K562 (cell line): Measurements from ENCODE around the gene VSX2. TPM values are rescaled to one million over a fixed set of nuclear protein-coding genes. Genes with fewer than 3 reads are reported as not detected.

Experiments
- ATAC-seq: fragments of 200-7000 bp; cut with Tn5 transposase; 3 replicates; pipeline ENCODE4 v1.9.1; 2020; ENCODE audit warnings: moderate library complexity
- BruUV-seq: library from RNA; stranded (reverse); fragments of 400-500 nt; replicated peaks from 2 replicates; lab custom pipeline; 2021; lab: Mats Ljungman, UMichigan
- CTCF ChIA-PET: fragments of 300-600 bp; formaldehyde crosslinking; extraction: SDS; loops from one replicate; lab custom pipeline; 2021; ENCODE audit warnings: low intra/inter-chr PET ratio; lab: Yijun Ruan, JAX
- POLR2A ChIA-PET: fragments of 300-600, 350-650 bp; sonication (Branson Sonifier 250); formaldehyde crosslinking; extraction: SDS; loops from one replicate; lab custom pipeline; 2021; ENCODE audit warnings: antibody characterized with exemption, inconsistent platforms; lab: Yijun Ruan, JAX
- DNase-seq, 4 experiments: peaks; one replicate each; pipeline versions ENCODE4 v3.0.0 to v3.0.0-alpha.2; 2011 to 2018; ENCODE audit warnings: low spot score in 3 of 4, mixed read lengths in 3 of 4; ENCODE audit errors: extremely low read depth in 1 of 4
- FAIRE-seq: peaks from 2 replicates; lab custom pipeline; 2011; peaks lifted over from hg19 to GRCh38; lab: Jason Lieb, UNC
- H2AFZ ChIP-seq: 2 replicates; pipeline ENCODE4 v1.6.0; 2011; ENCODE audit warnings: low read depth, low read length, control low read depth, inconsistent platforms
- H3K27ac ChIP-seq: fragments of 200-600 bp; 3 replicates; pipeline ENCODE4 v1.8.0; 2011; ENCODE audit warnings: low read depth, mild to moderate bottlenecking, control low read depth, inconsistent platforms, low read length, moderate library complexity, mixed read lengths; ENCODE audit errors: extremely low read depth
- H3K27me3 ChIP-seq, 2 experiments: fragments of 300-600 bp in 1 of 2; 2 replicates in 1 of 2; 3 replicates in 1 of 2; pipeline versions ENCODE4 v1.6.0 to v1.8.0; 2011; ENCODE audit warnings: inconsistent platforms in 2 of 2, low read length in 2 of 2, mild to moderate bottlenecking in 1 of 2, mixed read lengths in 1 of 2, moderate library complexity in 1 of 2; ENCODE audit not compliant: control insufficient read depth in 2 of 2, insufficient read depth in 2 of 2
- H3K36me3 ChIP-seq: fragments of 300-600 bp; 3 replicates; pipeline ENCODE4 v1.8.0; 2011; ENCODE audit warnings: mild to moderate bottlenecking, low read length, inconsistent platforms; ENCODE audit not compliant: control insufficient read depth, insufficient read depth
- H3K4me1 ChIP-seq, 2 experiments: fragments of 200-600 bp in 1 of 2; replicated peaks in 1 of 2; 2 replicates in 1 of 2; 3 replicates in 1 of 2; pipeline versions ENCODE4 v1.5.1 to v1.8.0; 2011; ENCODE audit warnings: inconsistent platforms in 2 of 2, low read length in 2 of 2, mild to moderate bottlenecking in 1 of 2, mixed read lengths in 1 of 2, moderate library complexity in 1 of 2; ENCODE audit not compliant: control insufficient read depth in 2 of 2, insufficient read depth in 2 of 2
- H3K4me2 ChIP-seq: 2 replicates; pipeline ENCODE4 v1.6.1; 2011; ENCODE audit warnings: low read length, control low read depth, inconsistent platforms, mixed read lengths; ENCODE audit not compliant: insufficient read depth
- H3K4me3 ChIP-seq: fragments of 200-600 bp; sonication (generic), shearing (Covaris generic); 2 replicates; pipeline ENCODE4 v1.5.1; 2016; ENCODE audit warnings: control low read depth, inconsistent platforms
- H3K79me2 ChIP-seq: fragments of 200-600 bp; 3 replicates; pipeline ENCODE4 v1.8.0; 2011; ENCODE audit warnings: low read length, inconsistent platforms; ENCODE audit not compliant: control insufficient read depth, insufficient read depth
- H3K9ac ChIP-seq, 2 experiments: 2 replicates each; pipeline versions ENCODE4 v1.6.0 to v1.6.1; 2011; ENCODE audit warnings: low read depth in 2 of 2, low read length in 2 of 2, control low read depth in 1 of 2, inconsistent platforms in 1 of 2, mild to moderate bottlenecking in 1 of 2, mixed read lengths in 1 of 2; ENCODE audit not compliant: insufficient read depth in 1 of 2
- H3K9me1 ChIP-seq: one replicate; pipeline ENCODE4 v1.6.0; 2011; ENCODE audit warnings: inconsistent platforms, mild to moderate bottlenecking, low read length, moderate library complexity; ENCODE audit not compliant: control insufficient read depth, insufficient read depth
- H3K9me3 ChIP-seq: replicated peaks from 2 replicates; pipeline ENCODE4 v1.5.1; 2011; ENCODE audit warnings: low read depth, low read length, inconsistent platforms; ENCODE audit not compliant: control insufficient read depth, insufficient read depth
- H4K20me1 ChIP-seq: replicated peaks from 2 replicates; pipeline ENCODE4 v1.6.1; 2011; ENCODE audit warnings: low read length, inconsistent platforms, mixed read lengths; ENCODE audit not compliant: control insufficient read depth, insufficient read depth
- ARID4B ChIP-seq: sonication (generic); formaldehyde crosslinking; IDR thresholded peaks from 2 replicates; pipeline ENCODE4 v1.8.0; 2022; ENCODE audit warnings: mild to moderate bottlenecking, missing genetic modification reagents
- RBBP5 ChIP-seq: fragments of 200-600 bp; sonication (generic); IDR thresholded peaks from 2 replicates; pipeline ENCODE4 v1.6.1; 2012; ENCODE audit warnings: borderline replicate concordance, mild to moderate bottlenecking, low read length, control low read depth, inconsistent platforms; ENCODE audit not compliant: insufficient read depth, poor library complexity, severe bottlenecking
- TAL1 ChIP-seq: fragments of 450-650 bp; IDR thresholded peaks from 2 replicates; pipeline ENCODE4 v1.6.1; 2016; ENCODE audit warnings: mild to moderate bottlenecking
- ZNF140 ChIP-seq: fragments of 250-450 bp; sonication (Bioruptor Pico); IDR thresholded peaks from 2 replicates; pipeline ENCODE4 v1.8.0; 2021; ENCODE audit warnings: moderate library complexity, mild to moderate bottlenecking, inconsistent platforms
- ZNF561 ChIP-seq: fragments of 450-650 bp; formaldehyde crosslinking; conservative IDR thresholded peaks from 2 replicates; pipeline ENCODE4 v1.4.0; 2020; ENCODE audit warnings: mild to moderate bottlenecking, moderate library complexity
- ZNF77 ChIP-seq: fragments of 250-450 bp; sonication (Bioruptor Pico); IDR thresholded peaks from 2 replicates; pipeline ENCODE4 v1.5.0; 2020
- ZSCAN29 ChIP-seq: fragments of 450-650 bp; IDR thresholded peaks from 2 replicates; pipeline ENCODE4 v1.6.1; 2017
- WGBS: fragments of 100-300 bp; shearing (Covaris generic); methylation state at CpG from one replicate; pipeline ENCODE4 v1.1.6; 2016; ENCODE audit warnings: low coverage, mixed read lengths; ENCODE audit not compliant: insufficient coverage; ENCODE audit errors: missing lambda C conversion rate; 5-methylcytosine and 5-hydroxymethylcytosine counted together
- in situ Hi-C: fragments of 300-500 bp; cut with MboI; formaldehyde crosslinking; loops from 4 replicates; pipeline ENCODE4 v1.15.0; 2018; ENCODE audit warnings: inconsistent platforms, mixed read lengths
- intact Hi-C: fragments of 100-400 bp; cut with micrococcal nuclease; formaldehyde crosslinking; loops from 2 replicates; pipeline ENCODE4 v1.14.2; 2022
- polyA plus RNA-seq, 8 experiments: library from polyadenylated mRNA; depleted of rRNA in 4 of 8; stranded (reverse) in 5 of 8; unstranded in 3 of 8; fragments of >200 nt; fragmentation: Nextera tagmentation in 2 of 8; fragmentation: Illumina TruSeq in 1 of 8; extraction: Ambion mirVana in 2 of 8; extraction: Trizol in 1 of 8; gene quantifications; 2 replicates each; pipeline versions ENCODE4 v1.2.1 to v1.2.3, GENCODE V29; 2011 to 2014; ENCODE audit warnings: inconsistent platforms in 1 of 8, missing spikeins in 1 of 8
- total RNA-seq, 7 experiments: library from RNA; depleted of rRNA in 6 of 7; stranded (reverse); fragments of >200 nt in 6 of 7; fragmentation: Illumina TruSeq in 2 of 7; extraction: Trizol in 2 of 7; gene quantifications; 2 replicates each; pipeline versions ENCODE4 v1.2.1 to v1.2.3, GENCODE V29; 2011 to 2021; ENCODE audit warnings: low replicate concordance in 1 of 7
- TF ChIP-seq, protein P1 (sequence below): sonication (generic); formaldehyde crosslinking; IDR thresholded peaks from 2 replicates; pipeline ENCODE4 v1.8.1; 2023; ENCODE audit warnings: mild to moderate bottlenecking, missing genetic modification reagents, moderate library complexity

VSX2 gene
- total and polyA plus RNA-seq, 9 of the 15 experiments (the other 6 are each of a cell fraction or from before 2014, with no cell fraction given), result 0.04 TPM; not detected in 8

- POLR2A ChIA-PET, result interaction anchor here (0.7 to 1.2 kb wide), 3 partner anchors 15 to 121 kb away, joined by 3 to 4 read pairs (median 3); no protein-coding TSS in a partner anchor
- no peak for ATAC-seq
Observed at GRCh38 chr14:74293606-74294005, 54.4 kb downstream of the VSX2 start.

More at GRCh38 chr14:74293606-74294005, 54.4 kb downstream of the VSX2 start:
- CTCF ChIA-PET, result no interaction called here
- H3K36me3 ChIP-seq, result peaks cover 39% of the 10 kb centered on the region; the same call in 2 of the 3 replicates
- no peaks in the 10 kb centered on the region for H3K9me3 ChIP-seq
- no TSS peak for BruUV-seq
- no peaks in the 10 kb centered on the region for H3K27me3 ChIP-seq
- DNase-seq (no peak), FAIRE-seq (no peak)
- no peak overlapping the region for H3K4me3 ChIP-seq
- no peak overlapping the region for H2AFZ ChIP-seq
- no peak overlapping the region for H3K4me2 ChIP-seq
- no peaks in the 10 kb centered on the region for H3K9me1 ChIP-seq
- intact Hi-C loops, result loop anchor here (5.0 kb wide), 1 partner anchor 86 kb away; no protein-coding TSS in a partner anchor
- 86% methylated on average over 2 of the region's 2 CpGs for WGBS
- no peak overlapping the region for H3K9ac ChIP-seq
- in situ Hi-C loops, result no loop called here
- peaks cover 5% of the 10 kb centered on the region; the same call in 1 of the 2 replicates for H4K20me1 ChIP-seq
- no peak overlapping the region for H3K27ac ChIP-seq
- no peak for TF ChIP-seq ZNF561 (CRISPR knock-in tag)
- no peak for TF ChIP-seq ZSCAN29
- TF ChIP-seq ZNF140, result no peak
- TF ChIP-seq, protein P1, sequence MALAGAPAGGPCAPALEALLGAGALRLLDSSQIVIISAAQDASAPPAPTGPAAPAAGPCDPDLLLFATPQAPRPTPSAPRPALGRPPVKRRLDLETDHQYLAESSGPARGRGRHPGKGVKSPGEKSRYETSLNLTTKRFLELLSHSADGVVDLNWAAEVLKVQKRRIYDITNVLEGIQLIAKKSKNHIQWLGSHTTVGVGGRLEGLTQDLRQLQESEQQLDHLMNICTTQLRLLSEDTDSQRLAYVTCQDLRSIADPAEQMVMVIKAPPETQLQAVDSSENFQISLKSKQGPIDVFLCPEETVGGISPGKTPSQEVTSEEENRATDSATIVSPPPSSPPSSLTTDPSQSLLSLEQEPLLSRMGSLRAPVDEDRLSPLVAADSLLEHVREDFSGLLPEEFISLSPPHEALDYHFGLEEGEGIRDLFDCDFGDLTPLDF, result no peak
- no peak for TF ChIP-seq ARID4B (CRISPR knock-in tag)
- TF ChIP-seq TAL1, result no peak
- TF ChIP-seq ZNF77 (CRISPR knock-in tag), result no peak
- no peak for TF ChIP-seq RBBP5
- no peaks in the 10 kb centered on the region for H3K79me2 ChIP-seq
- H3K4me1 ChIP-seq, result peaks cover 0 to 9% of the 10 kb centered on the region in 2 experiments; a peak in 3 of 5 replicates
